NCI-H2227 (cell line): Measurements from ENCODE around the gene GIT2.
"Not testable (repeated sequence)": the region's sequence is repeated elsewhere in the genome, so short reads cannot be mapped to it uniquely, and the experiment has no call there.

ENCODE experiments used
- DNase-seq: peaks from one replicate; lab custom pipeline; 2025; ENCODE audit not compliant: unreplicated experiment; lab: John Stamatoyannopoulos, UW

The GIT2 gene

DNA sequence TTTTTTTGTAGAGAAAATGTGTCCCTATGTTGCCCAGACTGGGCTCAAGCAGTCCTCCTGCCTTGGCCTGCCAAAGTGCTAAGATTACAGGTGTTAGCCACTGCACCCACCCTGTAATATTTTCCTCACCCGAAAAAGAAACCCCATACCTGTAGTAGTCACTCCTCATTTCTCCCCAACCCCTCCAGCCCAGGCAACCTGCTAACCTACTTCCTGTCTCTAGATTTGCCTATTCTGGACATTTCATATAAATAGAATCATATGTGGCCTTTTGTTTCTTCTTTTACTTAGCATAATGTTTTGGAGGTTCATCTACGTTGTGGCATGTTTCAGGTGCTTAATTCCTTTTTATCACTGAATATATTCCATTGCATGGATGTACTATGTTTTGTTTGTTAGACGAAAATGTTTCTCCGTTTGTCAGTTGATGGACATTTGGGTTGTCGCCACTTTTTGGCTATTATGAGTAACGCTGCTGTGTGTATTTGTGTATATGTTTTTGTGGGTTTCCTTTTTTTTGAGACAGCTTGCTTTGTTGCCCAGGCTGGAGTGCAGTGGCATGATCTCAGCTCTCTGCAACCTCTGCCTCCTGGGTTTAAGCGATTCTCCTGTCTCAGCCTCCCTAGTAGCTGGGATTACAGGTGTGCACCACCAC, 9.3 kb upstream of the GIT2 start:
- DNase-seq, result no peak

DNA sequence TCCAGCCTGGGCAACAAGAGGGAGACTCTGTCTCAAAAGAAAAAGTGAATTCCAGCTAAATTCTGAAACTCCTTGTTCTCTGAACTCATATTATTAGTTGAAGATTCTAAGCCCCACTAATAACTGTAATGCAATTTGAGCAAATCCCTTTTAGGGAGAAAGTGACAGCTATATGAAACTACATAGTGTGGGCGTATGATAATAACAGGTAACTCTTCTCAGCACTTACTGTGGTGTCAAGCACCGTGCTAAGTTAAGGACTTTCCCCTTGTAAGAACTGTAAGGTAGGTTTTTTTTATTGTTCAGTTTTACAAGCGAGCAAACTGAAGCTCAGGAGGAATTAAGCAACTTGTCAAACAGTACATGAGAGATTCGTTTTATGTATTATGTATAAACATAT, 8.4 kb upstream of the GIT2 start:
- DNase-seq, result no peak

DNA sequence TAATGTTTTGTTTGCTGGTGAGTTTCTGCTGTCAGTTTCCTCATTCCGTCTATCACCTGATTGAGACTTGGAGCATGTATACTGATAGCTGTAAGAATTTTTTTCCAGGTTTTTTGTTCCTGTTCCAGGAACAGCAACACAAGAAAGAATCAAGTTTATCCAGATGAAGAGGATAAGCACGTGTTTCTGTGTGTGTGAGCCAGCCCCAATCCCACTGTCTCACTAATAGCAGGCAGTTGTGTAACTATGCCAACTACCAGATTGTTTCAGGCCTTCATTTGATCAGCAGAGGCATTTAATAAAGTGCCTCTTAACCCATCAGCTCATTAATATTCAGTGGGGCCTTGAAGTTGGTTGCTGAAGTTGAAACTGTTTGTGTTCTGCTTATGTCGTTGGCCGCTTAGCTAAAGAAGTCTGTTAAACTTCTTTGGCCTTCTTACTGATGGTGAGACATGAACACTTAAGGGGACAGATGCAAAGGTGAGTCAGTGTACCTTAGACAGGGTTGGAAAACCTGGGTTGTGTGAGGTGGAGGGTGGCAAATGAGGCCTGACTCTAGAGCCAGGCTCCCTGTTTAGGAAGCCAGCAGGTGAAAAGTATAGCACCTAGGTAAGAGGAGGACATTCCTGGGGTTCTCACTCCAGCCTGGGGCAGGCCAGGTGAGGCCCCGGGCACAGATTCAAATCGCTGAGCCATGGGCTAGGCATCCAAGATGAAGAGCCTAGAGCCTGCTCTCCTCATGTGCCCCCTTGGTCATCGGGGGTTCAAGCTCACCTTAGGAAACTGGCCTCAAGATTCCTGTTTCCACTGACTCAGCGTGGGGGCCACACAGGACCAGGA, 6.7 kb upstream of the GIT2 start:
- no peak for DNase-seq

DNA sequence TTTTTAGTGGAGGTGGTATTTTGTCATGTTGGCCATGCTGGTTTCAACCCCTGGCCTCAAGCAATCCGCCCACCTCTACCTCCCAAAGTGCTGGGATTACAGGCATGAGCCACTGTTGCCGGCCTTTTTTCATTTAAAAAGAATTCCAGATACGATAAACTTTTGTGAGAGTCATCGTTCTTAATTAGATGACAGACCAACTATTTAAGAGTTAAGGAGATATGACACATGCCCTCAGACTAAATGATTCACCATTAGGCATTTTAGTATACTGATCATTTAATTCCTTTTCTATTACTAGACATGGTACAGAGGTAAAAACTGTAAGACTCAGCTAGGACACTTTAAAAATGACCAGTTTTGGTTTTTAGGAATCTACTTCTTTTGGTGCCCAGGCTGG, 5.4 kb upstream of the GIT2 start:
- no peak for DNase-seq

DNA sequence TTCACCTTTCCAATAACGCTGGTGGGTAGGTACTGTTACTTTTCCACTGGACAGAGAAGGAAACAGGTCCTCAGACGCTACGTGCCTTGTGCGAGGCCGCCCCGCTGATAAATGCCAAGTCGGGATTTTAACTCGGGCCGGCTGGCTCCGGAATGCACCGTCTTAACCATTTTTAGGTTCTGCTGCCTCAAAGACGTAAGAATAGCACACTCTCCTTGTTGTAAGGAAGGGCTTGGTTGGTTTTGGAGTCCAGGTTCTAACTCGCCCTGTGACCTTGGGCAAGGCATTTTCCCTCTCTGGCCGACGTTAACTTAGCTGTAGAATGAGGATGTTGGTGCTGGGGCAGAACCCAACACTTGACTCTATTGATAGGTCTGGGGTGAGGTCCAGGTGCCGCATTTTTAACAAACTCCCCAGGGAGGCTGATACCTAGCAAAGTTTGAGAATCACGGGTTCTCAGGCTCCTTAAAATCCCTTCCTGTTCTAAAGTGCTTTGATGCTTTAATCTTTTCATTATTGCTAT, 3.9 kb upstream of the GIT2 start:
- DNase-seq, result no peak

DNA sequence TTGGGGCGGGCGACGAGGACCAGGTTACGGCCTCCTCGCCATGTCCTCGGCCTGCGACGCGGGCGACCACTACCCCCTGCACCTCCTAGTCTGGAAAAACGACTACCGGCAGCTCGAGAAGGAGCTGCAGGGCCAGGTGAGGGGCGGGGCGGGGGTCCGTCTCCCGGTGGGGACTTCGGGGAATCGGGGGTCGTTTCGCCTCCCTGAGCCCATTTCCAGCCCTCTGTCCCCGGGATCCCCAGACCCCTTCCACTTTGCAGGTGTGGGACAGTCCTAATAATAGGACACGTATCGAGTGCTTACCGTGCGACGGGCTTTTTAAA, 3.4 kb upstream of the GIT2 start:
- peak; percentile 16 for DNase-seq

DNA sequence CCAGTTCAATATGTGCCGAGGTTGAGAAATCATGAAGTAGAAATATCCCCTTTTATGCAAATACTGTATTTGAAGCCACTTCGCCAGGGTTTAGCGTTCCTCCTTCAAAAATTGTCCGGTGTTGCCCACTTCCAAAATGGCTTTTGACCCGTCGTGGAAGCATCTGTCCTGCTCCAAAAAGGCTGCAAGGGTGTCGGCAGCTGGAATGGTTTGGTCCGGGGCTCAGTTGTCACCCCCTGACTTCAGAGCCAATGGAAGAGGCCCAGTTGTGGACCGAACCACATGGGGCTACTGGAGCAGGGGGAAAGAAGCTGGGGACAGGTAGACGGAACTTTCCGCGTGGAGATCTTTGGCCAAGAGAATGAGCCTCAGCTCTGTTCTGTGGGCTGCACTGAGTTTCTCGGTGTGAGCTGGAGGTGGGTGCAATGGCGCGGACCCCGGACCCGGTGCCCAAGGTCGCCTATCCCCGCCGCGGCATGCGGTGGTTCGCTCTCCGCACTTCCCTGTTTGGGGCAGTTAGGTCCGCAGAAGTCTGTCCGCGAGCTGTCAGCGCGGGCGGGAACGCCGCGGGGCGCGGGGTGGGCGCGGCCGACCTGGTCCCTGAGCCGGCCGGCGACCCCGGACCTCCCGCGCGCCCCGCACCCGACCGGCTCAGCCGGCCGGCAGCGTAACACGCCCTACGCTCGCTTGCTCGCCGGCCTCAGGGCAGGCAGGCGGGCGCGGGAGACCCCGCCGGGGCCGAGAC, 2.9 kb upstream of the GIT2 start, which contains the start of gene ANKRD13A:
TSS of gene ANKRD13A (plus strand) at position 527 of the 745 bp plus-strand sequence. CDS start 259 bp downstream, outside the sequence.
- DNase-seq, result peak; percentile 92

DNA sequence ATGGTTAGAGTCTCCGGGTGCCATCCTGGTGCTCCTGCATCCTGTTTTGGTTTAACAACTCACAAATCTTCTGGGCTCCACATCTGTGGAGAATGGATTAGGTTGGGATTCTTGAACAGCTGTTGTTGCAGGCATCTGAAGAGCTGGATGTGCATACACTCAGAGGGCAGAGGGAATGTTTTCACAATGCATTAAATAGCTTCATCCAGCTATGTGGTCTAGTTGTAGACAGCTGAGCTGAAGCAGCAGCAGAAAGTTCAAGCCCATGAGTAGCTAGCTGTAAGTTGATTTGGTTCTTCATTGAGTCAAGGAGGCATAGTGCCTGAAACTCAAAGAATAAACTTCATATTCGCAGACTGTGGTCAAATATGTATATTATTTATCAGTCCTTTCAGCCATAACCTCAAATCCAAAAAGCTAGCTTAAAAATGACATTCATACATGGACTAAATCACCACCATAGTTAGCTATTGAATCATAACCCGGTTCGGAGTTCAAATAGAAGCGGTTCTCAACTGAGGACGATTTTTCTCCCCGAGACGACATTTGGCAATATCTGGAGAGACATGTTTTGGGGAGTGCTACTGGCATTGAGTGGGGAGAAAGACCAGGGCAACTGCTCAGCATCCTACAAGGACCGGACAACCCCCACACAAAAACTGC, 2.2 kb upstream of the GIT2 start:
- no peak for DNase-seq

DNA sequence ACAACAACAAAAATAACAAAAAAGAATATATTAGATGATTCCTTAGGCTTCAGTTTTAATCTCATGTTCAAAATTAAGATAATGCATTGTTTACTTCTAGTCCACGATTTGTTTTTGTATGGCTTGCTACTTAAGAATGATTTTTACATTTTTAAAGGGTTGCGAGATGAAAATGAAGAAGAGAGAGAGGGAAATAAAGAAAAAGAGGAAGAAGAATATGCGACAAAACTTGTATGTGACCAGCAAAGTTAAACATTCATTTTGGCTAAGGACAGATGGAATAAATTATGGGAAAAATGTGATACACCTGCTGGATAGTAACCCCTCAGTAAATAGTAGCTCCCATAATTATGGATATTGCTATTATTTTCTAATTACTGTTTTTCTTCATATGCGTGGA, 1.2 kb upstream of the GIT2 start:
- no peak for DNase-seq

DNA sequence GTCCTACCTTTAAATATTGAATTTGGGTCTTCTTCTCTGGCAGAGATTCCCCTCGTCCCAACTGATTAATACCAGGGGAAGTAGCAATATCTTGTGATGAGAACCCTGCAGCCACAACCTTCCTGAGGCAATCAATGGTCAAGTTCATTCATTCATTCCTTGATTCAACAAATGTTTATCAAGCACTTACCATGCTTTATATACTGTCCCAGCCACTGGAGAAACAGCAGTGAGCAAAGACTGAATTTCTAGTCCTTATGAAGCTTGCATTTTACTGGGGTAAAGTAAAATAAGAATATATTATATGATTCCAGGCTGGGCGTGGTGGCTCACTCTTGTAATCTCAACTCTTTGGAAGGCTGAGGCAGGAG, 300 bp upstream of the GIT2 start:
- no peak for DNase-seq

DNA sequence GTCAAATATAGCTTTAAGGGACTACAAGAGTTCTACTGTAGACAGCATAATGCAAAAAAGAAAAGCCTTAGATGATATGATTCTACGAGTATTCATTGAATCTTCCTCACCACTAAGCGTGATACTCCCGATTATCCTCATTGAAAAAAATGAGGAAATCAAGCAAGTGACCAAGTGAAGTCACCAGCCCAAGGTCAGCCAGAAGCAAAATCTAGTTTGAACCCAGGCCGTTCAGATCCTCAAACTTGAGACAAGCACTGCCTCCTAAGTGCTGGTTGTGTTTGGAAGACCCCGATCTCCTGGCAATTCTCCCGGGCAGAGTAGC, 845 bp downstream of the GIT2 start:
- DNase-seq, result no peak

DNA sequence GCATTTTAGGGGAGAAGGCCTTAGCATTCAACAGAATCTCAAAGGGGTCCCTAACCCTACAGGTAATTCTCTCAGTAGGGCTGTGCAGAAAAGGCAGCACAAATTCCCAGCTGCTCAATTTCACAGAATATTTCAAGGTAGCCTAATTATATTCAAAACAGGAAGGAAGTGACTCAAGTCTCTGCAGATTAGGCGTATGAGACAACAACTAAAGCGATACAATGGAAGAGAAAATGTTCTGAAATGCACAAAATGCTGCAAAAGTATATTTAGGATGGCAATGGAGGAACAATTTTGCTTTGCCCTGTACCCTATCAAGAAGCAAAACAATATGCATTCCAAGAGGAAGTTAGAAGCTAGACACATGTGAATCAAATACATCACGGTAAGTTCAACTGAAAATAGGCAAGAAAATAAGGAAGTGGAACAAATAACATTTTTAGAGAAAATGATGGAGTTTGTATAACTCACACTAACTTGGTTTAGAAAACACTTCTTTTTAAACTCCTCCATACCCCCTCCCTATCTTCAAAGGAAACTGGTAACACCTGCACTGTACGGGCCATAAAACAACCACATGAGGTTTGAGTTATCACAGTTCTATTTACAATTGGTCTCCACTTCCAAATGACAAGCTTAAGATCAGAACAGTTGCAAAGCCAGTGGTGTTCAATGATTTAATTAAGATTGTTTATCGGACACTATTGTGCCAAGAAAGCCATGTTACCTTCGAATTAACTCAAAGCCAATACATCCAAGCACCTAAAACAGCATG, 1.6 kb downstream of the GIT2 start:
- no peak for DNase-seq

DNA sequence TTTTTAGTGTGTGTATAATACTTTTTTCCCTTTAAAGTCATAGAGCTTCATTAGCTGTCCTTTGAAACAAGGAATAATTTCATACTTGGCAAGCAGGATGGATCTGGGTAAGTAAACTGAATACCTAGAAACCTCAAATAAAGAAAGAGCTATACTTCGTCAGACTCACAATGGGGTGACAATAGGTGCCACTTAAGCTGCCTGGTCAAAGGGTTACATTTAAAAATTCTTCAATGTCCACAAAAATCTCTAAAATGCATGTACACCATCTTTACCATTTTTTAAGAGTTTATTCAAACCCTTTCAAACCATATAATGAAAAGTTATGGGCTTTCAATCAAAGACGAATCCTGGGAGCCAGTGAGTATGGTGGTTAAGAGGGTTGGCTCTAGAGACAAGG, 3.1 kb downstream of the GIT2 start:
- no peak for DNase-seq

DNA sequence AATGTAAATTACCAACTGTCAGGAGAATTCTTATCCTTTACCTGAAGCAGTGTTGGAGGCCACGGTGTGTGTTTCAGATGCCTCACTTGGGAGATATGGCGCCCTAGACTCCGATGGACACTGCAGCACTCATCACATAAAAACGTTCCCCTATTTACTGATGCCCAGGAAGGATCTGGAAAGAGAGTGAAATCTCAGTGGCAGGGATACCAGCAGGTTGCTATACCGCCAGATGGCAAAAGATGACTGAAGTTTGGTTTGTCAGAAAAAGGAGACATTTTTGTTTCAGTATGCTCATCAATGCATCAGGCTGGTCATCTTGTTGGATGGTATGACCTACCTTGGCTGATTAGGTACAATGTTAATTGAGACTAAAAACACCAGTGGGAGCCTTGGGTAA, 4.6 kb downstream of the GIT2 start:
- no peak for DNase-seq

DNA sequence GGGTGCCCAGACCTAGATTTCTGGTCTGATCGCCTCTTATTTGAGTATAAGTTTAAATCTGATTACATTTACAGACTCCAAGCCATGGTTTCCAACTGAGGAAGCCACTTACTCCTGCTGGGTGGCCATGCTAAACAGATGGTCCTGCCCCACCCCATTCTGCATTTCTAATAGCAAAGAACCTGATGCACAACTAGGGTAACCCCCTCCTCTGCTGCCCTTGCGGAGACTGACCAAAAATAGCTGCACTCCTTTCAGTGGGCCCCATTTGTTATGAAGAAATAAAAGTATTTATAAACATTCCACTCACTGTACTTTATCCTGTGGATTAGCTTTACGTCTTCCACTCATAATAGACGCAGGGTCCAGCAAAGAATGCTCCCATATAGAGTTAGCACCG, 6.8 kb downstream of the GIT2 start:
- no peak for DNase-seq

DNA sequence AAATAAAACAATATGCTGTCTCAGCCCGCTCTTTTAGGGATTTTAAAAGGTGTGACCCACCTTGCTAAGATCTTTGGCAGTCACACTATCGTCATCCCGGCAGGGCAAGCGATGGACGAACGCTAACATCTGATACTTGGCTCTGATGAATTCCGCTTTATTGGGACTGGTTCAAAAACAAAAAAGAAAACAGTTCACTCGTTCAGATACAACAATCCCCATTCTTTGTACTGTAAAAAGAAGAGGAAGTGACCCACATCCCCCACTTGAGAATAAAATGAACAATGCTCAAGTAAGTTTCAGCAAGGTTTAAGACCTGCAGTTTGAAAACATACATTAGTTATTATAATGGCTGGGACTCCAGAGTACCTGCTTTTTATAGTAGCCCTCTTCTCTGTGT, 7.3 kb downstream of the GIT2 start:
- DNase-seq, result no peak

DNA sequence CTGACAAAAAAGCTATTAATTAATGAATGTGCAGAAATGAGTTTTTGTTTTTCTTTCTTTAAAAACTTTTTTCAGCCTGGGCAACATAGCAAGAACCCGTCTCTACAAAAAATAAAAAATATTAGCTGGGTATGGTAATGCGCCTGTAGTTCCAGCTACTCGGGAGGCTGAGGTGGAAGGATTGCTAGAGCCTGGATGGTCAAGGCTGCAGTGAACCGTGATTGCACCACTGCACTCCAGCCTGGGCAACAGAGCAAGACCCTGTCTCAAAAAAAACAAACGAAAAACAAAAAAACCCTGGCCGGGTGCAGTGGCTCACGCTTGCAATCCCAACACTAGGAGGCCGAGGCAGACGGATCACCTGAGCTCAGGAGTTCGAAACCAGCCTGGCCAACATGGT, 7.9 kb downstream of the GIT2 start:
- DNase-seq, result no peak

DNA sequence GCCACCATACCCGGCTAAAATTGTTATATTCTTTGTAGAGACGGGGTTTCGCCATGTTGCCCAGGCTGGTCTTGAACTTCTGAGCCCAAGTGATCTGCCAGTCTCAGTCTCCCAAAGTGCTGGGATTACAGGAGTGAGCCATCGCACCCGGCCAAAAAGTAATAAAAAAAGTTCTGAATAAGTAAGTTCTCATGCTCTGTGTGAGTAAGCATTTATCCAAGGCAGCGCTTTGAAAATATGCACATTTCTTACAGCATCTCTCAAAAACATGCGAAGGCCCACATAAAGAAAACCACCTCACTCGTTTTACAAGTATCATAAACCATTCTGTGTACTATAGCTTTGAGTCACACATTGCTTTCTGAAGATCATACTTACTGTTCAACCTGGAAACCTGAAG, 8.6 kb downstream of the GIT2 start:
- no peak for DNase-seq

DNA sequence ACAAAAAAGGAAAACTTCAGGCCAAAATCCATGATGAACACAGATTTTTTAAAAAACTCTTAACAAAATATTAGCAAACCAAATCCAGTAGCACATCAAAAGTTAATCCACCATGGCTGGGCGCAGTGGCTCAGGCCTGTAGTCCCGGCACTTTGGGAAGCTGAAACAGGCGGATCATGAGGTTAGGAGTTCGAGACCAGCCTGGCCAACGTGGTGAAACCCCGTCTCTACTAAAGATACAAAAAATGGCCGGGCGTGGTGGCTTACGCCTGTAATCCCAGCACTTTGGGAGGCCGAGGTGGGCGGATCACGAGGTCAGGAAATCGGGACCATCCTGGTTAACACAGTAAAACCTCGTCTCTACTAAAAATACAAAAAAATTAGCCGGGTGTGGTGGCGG, 9.9 kb downstream of the GIT2 start:
- DNase-seq, result not testable (repeated sequence)

DNA sequence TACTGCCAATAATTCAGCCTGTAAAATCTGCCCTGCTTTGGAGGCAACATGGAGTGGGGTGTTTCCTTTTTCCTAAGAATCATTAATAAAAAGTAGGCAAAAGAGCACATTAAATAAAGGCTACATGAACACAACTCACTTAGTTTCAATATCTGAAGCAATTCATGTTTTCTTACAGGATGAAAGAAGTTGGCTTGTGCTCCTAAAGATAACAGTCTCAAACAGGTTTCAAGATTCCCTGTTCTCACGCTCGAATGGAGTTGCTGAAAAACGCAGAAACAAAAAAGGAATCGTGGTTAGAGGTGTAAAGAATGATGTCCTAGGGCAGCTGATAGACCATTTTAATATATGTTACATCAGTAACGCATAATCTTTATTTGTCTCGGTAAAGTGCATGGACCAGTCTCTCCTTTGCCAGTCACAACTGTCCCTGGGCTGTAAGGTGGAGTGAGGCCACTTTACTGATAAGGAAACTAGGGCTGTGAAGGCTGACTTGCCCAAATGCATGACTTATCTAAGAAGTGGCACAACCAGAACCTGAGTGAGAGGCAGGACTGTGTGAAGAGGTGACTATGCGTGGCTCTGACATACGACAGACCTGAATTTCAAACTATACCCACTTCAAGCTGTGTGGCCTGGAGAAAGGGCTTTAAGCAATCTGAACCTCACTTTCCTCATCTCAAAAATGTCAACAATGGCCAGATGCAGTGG, 12.6 kb downstream of the GIT2 start:
- no peak for DNase-seq
